ENCODE results near the gene SUGCT.

The SUGCT gene

DNA sequence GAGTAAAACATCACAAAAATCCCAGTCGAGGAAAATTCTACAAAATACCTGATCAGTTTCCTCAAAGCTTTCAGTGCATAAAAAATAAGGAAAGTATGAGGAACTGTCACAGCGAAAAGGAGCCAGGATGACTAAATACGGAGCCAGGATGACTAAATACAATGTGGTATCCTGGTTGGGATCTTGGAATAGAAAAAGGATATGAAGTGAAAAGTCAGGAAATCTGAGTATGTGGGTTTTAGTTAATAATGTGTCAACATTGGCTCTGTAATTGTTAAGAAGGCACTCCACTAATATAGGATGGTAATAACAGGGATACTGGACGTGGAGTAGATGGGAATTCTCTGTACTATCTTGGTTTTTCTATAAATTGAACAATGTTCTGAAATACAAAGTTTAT, 175.5 kb downstream of the SUGCT start:
- in situ Hi-C loops (cut with MboI; ENCODE audit: low sequenced_read_pairs): no loop called here
- no peaks in the 10 kb centered on the region for H3K9me3 ChIP-seq
- H3K4me3 ChIP-seq: no peak overlapping the region
- no peak for DNase-seq (ENCODE audit: low spot score in 2 of 2)
- H3K36me3 ChIP-seq (replicated peaks): no peaks in the 10 kb centered on the region
- no peaks in the 10 kb centered on the region for H3K4me1 ChIP-seq
- 0 out of 2 replicates have a peak, but pooled peaks cover 9% of the 10 kb centered on the region for H3K27me3 ChIP-seq (ENCODE audit: low read depth)

DNA sequence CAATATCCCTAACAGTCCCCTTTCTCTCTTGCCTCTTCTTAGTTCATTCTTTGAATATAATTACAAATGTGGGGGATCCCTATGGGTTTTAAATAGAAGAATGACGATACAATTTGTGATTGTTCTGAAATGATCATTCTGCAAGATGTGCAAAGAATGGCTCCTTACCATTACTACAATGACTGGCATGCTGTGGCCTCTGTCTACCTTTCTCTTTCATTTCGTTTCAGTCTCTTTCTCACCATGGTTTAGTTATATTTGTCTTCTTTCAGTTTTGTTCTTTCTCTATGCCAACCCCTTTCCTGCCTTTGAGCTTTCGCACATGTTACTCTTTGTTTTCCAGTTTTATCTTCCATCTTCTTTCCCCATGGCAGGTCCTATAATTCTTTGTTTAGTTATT, 176.5 kb downstream of the SUGCT start:
- DNase-seq (ENCODE audit: low spot score in 2 of 2): no peak
- H3K4me1 ChIP-seq: no peaks in the 10 kb centered on the region
- no peaks in the 10 kb centered on the region for H3K36me3 ChIP-seq (replicated peaks)
- H3K9me3 ChIP-seq: no peaks in the 10 kb centered on the region
- in situ Hi-C loops (cut with MboI; ENCODE audit: low sequenced_read_pairs): no loop called here
- no peak overlapping the region for H3K4me3 ChIP-seq
- 0 out of 2 replicates have a peak, but pooled peaks cover 9% of the 10 kb centered on the region for H3K27me3 ChIP-seq (ENCODE audit: low read depth)

GRCh38 chr7:40315277-40315676, 180.5 kb downstream of the SUGCT start:
- Histone ChIP-seq H3K36me3 (replicated peaks) (no peaks in the 10 kb centered on the region), H3K4me3 (no peak overlapping the region), H3K4me1 (no peaks in the 10 kb centered on the region), H3K9me3 (no peaks in the 10 kb centered on the region), H3K27me3 (ENCODE audit: low read depth) (0 out of 2 replicates have a peak, but pooled peaks cover 9% of the 10 kb centered on the region)
- DNase-seq (ENCODE audit: low spot score in 2 of 2): no peak
- in situ Hi-C loops (cut with MboI; ENCODE audit: low sequenced_read_pairs): no loop called here

DNA sequence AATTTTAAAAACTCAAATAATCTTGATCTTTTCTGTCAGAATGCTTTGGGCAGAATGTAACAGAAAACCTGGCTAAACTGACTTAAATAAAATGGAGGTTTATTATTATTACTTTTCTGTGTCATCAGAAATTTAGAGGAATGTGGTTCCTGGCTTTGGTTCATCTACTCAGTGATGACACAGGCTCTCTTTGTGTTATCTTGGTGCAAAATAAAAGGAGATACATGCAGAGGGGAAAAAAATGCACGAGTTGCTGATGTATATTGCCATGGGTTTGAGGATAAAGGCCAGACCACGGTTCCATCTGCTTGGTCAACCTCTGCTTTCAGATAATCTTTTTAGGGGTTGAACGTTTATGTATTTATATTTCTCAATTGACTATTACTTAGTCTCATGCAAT, 181.4 kb downstream of the SUGCT start:
- in situ Hi-C loops (cut with MboI; ENCODE audit: low sequenced_read_pairs): no loop called here

DNA sequence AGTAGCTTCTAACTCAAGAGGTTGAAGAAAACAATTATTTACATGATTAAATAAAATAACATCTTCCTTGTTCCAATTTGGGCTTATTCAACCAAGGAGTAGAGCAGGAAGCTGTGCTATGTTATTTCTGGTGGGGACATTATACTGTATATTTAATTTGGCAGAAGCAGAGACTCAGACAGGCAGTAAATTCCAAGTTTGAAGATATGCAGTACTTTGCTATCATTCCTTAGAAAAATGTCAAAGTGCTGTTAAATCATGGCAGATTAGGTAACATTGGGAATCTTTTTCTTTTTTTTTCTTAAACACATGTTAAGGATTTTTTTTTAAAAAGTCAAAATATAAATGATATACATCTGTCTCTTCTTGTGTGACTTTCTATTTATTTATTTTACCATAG, 190.1 kb downstream of the SUGCT start:
- peaks cover 3% of the 10 kb centered on the region; the same call in 1 of the 2 replicates for H3K27me3 ChIP-seq (ENCODE audit: low read depth)
- in situ Hi-C loops (cut with MboI; ENCODE audit: low sequenced_read_pairs): no loop called here
- DNase-seq (ENCODE audit: low spot score in 2 of 2): no peak

More for the DNA sequence above, 181.4 kb downstream of the SUGCT start:
- Histone ChIP-seq H3K4me3 (no peak overlapping the region), H3K27me3 (ENCODE audit: low read depth) (0 out of 2 replicates have a peak, but pooled peaks cover 2% of the 10 kb centered on the region), H3K4me1 (no peaks in the 10 kb centered on the region), H3K9me3 (no peaks in the 10 kb centered on the region), H3K36me3 (replicated peaks) (no peaks in the 10 kb centered on the region)
- DNase-seq (ENCODE audit: low spot score in 2 of 2): no peak

GRCh38 chr7:40327113-40327512, 192.3 kb downstream of the SUGCT start:
- in situ Hi-C loops (cut with MboI; ENCODE audit: low sequenced_read_pairs): no loop called here
- H3K9me3 ChIP-seq: no peaks in the 10 kb centered on the region
- H3K36me3 ChIP-seq (replicated peaks): no peaks in the 10 kb centered on the region
- no peak overlapping the region for H3K4me3 ChIP-seq
- peaks cover 3% of the 10 kb centered on the region; the same call in 1 of the 2 replicates for H3K27me3 ChIP-seq (ENCODE audit: low read depth)
- no peaks in the 10 kb centered on the region for H3K4me1 ChIP-seq
- no peak for DNase-seq (ENCODE audit: low spot score in 2 of 2)

More for the DNA sequence above, 190.1 kb downstream of the SUGCT start:
- no peaks in the 10 kb centered on the region for H3K36me3 ChIP-seq (replicated peaks)
- no peaks in the 10 kb centered on the region for H3K4me1 ChIP-seq
- H3K4me3 ChIP-seq: no peak overlapping the region
- no peaks in the 10 kb centered on the region for H3K9me3 ChIP-seq

GRCh38 chr7:40327873-40328272, 193.1 kb downstream of the SUGCT start:
- DNase-seq (ENCODE audit: low spot score in 2 of 2): no peak
- in situ Hi-C loops (cut with MboI; ENCODE audit: low sequenced_read_pairs): no loop called here
- no peak overlapping the region for H3K4me3 ChIP-seq

DNA sequence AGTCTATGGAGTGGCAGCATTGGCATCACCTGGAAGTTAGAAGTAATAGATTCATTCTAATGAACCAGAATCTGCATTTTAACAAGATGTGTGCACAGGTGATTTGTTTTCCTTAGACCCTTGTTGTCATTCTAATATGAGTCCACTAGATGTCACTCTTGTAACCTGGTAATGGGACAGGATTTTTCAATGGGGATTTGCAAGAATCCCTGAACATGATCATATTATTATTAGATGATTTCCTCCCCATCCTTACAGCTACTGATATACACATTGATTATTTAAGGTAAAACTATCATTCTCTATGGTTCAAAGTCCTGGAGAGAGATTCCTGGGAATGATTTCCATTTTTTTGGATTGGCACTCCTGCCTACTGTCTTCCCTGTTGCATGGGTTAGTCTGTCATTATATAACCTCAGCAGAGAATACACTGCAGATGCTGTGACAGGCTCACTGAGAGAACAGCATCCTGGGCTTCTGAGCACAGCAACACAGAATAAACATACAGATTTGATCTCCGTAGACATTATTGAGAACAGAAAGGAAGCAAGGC, 194.9 kb downstream of the SUGCT start:
- Histone ChIP-seq H3K36me3 (replicated peaks) (no peaks in the 10 kb centered on the region), H3K9me3 (no peaks in the 10 kb centered on the region), H3K4me3 (no peak overlapping the region), H3K4me1 (no peaks in the 10 kb centered on the region), H3K27me3 (ENCODE audit: low read depth) (0 out of 2 replicates have a peak, but pooled peaks cover 3% of the 10 kb centered on the region)
- in situ Hi-C loops (cut with MboI; ENCODE audit: low sequenced_read_pairs): no loop called here
- peak in 1 of 2 experiments; percentile 62 for DNase-seq (ENCODE audit: low spot score in 2 of 2)

More at GRCh38 chr7:40327873-40328272, 193.1 kb downstream of the SUGCT start:
- no peaks in the 10 kb centered on the region for H3K9me3 ChIP-seq
- H3K27me3 ChIP-seq (ENCODE audit: low read depth): 0 out of 2 replicates have a peak, but pooled peaks cover 3% of the 10 kb centered on the region
- no peaks in the 10 kb centered on the region for H3K4me1 ChIP-seq
- no peaks in the 10 kb centered on the region for H3K36me3 ChIP-seq (replicated peaks)

GRCh38 chr7:40330408-40330807, 195.6 kb downstream of the SUGCT start:
- no peak for DNase-seq (ENCODE audit: low spot score in 2 of 2)
- H3K36me3 ChIP-seq (replicated peaks): no peaks in the 10 kb centered on the region
- H3K4me1 ChIP-seq: no peaks in the 10 kb centered on the region
- in situ Hi-C loops (cut with MboI; ENCODE audit: low sequenced_read_pairs): no loop called here
- H3K4me3 ChIP-seq: no peak overlapping the region
- no peaks in the 10 kb centered on the region for H3K9me3 ChIP-seq
- 0 out of 2 replicates have a peak, but pooled peaks cover 3% of the 10 kb centered on the region for H3K27me3 ChIP-seq (ENCODE audit: low read depth)

DNA sequence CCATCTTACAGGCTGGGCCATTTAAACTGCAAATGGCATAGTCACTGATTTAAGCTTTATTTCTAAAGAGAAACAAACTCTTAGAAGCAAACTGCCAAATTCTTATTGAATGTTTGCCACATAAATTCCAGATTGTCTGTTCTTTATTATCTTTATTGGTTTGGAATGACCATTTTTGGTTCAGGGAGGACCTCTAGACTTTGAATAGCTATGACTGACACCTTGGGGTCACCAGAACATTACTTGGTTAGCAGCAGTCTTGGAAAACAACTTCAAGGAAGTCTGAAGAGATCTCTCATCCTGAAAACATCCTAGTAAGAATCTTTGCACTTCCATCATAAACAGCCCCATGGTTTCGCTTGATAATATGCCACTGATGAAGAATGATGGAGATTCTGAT, 197.1 kb downstream of the SUGCT start:
- Histone ChIP-seq H3K36me3 (replicated peaks) (no peaks in the 10 kb centered on the region), H3K4me3 (no peak overlapping the region), H3K4me1 (no peaks in the 10 kb centered on the region), H3K27me3 (ENCODE audit: low read depth) (0 out of 2 replicates have a peak, but pooled peaks cover 3% of the 10 kb centered on the region), H3K9me3 (no peaks in the 10 kb centered on the region)
- in situ Hi-C loops (cut with MboI; ENCODE audit: low sequenced_read_pairs): no loop called here
- no peak for DNase-seq (ENCODE audit: low spot score in 2 of 2)

DNA sequence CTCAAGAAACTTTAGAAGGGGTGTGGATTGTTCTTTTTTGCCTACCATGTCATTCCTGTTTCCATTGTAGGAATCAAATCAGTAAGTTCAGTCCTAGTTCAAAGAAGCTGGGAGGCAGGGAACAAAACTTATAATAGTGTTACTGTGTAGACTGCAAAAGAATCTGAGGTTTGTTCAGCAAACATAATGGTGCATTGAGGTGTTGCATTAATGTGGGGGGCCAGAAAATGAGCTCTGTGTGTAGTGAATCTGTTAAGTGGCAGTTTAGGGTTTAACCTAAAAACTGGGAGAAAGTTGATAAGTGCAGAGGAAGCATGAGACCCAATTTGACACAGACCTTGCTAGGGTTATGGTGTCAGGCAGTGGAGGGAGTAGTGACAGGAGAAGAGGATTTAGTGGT, 197.7 kb downstream of the SUGCT start:
- Histone ChIP-seq H3K27me3 (ENCODE audit: low read depth) (0 out of 2 replicates have a peak, but pooled peaks cover 3% of the 10 kb centered on the region), H3K9me3 (no peaks in the 10 kb centered on the region), H3K4me1 (no peaks in the 10 kb centered on the region), H3K36me3 (replicated peaks) (no peaks in the 10 kb centered on the region), H3K4me3 (no peak overlapping the region)
- in situ Hi-C loops (cut with MboI; ENCODE audit: low sequenced_read_pairs): no loop called here
- DNase-seq (ENCODE audit: low spot score in 2 of 2): no peak

GRCh38 chr7:40341836-40342235, 207.0 kb downstream of the SUGCT start:
- Histone ChIP-seq H3K36me3 (replicated peaks) (no peaks in the 10 kb centered on the region), H3K27me3 (ENCODE audit: low read depth) (no peaks in the 10 kb centered on the region), H3K9me3 (no peaks in the 10 kb centered on the region), H3K4me3 (no peak overlapping the region), H3K4me1 (no peaks in the 10 kb centered on the region)
- no peak for DNase-seq (ENCODE audit: low spot score in 2 of 2)
- in situ Hi-C loops (cut with MboI; ENCODE audit: low sequenced_read_pairs): no loop called here

- Histone ChIP-seq H3K9me3 (no peaks in the 10 kb centered on the region), H3K27me3 (ENCODE audit: low read depth) (no peaks in the 10 kb centered on the region), H3K4me3 (no peak overlapping the region), H3K4me1 (no peaks in the 10 kb centered on the region), H3K36me3 (replicated peaks) (no peaks in the 10 kb centered on the region)
- no peak for DNase-seq (ENCODE audit: low spot score in 2 of 2)
- in situ Hi-C loops (cut with MboI; ENCODE audit: low sequenced_read_pairs): no loop called here
Measured at GRCh38 chr7:40346554-40346953, 211.7 kb downstream of the SUGCT start.

- no peaks in the 10 kb centered on the region for H3K36me3 ChIP-seq (replicated peaks)
- H3K9me3 ChIP-seq: no peaks in the 10 kb centered on the region
- no peak for DNase-seq (ENCODE audit: low spot score in 2 of 2)
- in situ Hi-C loops (cut with MboI; ENCODE audit: low sequenced_read_pairs): no loop called here
- peaks cover 4% of the 10 kb centered on the region for H3K27me3 ChIP-seq (ENCODE audit: low read depth)
- no peak overlapping the region for H3K4me3 ChIP-seq
- H3K4me1 ChIP-seq: no peaks in the 10 kb centered on the region
Measured at GRCh38 chr7:40348126-40348728, 213.4 kb downstream of the SUGCT start.

Data from HAP-1 (cell line).